ENCODE measurements around the gene PRM1.
A peak's percentile ranks its signal among the peaks of the same experiment; 100 is the strongest.

PRM1 gene

DNA sequence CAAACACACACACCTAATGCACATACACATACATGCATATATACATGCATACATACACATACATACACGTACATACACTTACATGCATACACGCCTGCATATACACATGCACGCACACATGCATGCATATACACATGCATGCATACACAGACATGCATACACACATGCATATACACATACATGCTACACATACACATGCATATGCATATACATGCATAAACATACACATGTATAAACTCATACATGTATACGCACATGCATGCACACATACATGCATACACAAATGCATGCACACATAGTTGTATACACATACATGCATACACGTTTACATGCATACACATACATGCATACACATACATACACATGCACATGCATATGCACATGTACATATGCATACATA, 40.5 kb upstream of the PRM1 start:
- TF ChIP-seq, protein P1, sequence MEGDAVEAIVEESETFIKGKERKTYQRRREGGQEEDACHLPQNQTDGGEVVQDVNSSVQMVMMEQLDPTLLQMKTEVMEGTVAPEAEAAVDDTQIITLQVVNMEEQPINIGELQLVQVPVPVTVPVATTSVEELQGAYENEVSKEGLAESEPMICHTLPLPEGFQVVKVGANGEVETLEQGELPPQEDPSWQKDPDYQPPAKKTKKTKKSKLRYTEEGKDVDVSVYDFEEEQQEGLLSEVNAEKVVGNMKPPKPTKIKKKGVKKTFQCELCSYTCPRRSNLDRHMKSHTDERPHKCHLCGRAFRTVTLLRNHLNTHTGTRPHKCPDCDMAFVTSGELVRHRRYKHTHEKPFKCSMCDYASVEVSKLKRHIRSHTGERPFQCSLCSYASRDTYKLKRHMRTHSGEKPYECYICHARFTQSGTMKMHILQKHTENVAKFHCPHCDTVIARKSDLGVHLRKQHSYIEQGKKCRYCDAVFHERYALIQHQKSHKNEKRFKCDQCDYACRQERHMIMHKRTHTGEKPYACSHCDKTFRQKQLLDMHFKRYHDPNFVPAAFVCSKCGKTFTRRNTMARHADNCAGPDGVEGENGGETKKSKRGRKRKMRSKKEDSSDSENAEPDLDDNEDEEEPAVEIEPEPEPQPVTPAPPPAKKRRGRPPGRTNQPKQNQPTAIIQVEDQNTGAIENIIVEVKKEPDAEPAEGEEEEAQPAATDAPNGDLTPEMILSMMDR (IDR thresholded peaks at IDR 0.05; ENCODE audit: insufficient read depth, low read depth, low read length, missing control alignments), result no peak
- DNase-seq (ENCODE audit: low read depth), result no peak
- H3K4me3 ChIP-seq (ENCODE audit: low read length), result no peak overlapping the region

DNA sequence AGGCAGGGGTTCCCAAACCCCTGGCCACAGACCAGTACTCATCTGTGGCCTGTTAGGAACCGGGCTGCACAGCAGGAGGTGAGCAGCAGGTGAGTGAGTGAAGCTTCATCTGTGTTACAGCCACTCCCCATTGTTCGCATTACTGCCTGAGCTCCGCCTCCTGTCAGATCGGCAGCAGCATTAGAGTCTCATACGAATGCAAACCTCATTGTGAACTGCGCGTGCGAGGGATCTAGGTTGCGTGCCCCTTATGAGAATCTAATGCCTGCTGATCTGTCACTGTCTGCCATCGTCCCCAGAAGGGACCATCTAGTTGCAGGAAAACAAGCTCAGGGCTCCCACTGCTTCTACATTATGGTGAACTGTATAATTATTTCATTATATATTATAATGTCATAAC, 39.0 kb upstream of the PRM1 start:
- TF ChIP-seq, protein P1 (IDR thresholded peaks at IDR 0.05; ENCODE audit: insufficient read depth, low read depth, low read length, missing control alignments), result no peak
- DNase-seq (ENCODE audit: low read depth), result no peak
- H3K4me3 ChIP-seq (ENCODE audit: low read length), result no peak overlapping the region

DNA sequence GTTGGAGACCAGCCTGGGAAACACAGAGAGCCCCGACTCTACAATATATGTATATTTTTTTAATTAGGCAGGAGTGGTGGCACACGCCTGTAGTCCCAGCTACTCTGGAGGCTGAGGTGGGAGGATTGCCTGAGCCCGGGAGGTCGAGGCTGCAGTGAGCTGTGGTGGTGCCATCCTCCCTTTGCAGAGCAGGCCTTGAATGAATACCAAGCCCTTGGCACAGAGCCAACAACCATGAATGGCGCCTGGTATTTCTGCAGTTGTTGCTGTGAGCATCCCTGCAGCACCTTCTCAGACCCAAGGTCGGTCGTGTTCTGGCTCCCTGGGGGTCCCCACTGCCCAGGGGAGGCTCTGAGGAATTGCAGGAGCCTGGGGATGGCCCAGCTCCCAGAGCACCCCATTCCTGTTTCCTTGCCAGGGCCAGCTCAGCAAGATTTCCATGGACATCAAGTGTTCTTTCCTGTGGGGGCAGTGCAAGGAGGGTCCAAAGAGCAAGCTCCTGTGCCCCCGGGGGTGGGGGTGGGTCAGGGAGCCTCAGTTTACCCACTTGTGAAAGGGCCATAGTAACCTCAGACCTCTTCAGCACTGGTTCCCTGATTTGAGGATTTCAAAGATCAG, 38.5 kb upstream of the PRM1 start:
- TF ChIP-seq, protein P1 (IDR thresholded peaks at IDR 0.05; ENCODE audit: insufficient read depth, low read depth, low read length, missing control alignments), result no peak
- no peak overlapping the region for H3K4me3 ChIP-seq (ENCODE audit: low read length)
- DNase-seq (ENCODE audit: low read depth), result peak; percentile 36

DNA sequence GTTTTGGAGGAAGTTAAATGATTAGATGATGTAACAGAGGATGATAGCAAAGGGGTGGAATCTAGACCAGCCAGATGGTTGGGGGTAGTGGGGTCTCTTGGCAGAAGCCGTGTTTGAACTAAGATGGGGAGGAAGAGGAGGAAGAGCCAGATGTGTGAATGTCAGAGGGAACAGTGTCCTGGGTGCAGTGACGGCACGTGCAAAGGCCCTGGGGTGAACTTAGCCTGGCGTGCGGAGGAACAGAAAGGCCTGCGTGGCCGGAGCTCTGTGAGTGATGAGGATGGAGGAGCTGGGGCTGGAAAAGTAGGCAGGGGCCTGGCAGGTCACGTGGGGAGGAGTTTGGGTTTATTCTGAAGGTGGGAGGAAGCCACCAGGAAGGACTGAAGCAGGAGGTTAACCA, 37.7 kb upstream of the PRM1 start:
- no peak for DNase-seq (ENCODE audit: low read depth)
- no peak overlapping the region for H3K4me3 ChIP-seq (ENCODE audit: low read length)
- TF ChIP-seq, protein P1 (IDR thresholded peaks at IDR 0.05; ENCODE audit: insufficient read depth, low read depth, low read length, missing control alignments), result no peak

DNA sequence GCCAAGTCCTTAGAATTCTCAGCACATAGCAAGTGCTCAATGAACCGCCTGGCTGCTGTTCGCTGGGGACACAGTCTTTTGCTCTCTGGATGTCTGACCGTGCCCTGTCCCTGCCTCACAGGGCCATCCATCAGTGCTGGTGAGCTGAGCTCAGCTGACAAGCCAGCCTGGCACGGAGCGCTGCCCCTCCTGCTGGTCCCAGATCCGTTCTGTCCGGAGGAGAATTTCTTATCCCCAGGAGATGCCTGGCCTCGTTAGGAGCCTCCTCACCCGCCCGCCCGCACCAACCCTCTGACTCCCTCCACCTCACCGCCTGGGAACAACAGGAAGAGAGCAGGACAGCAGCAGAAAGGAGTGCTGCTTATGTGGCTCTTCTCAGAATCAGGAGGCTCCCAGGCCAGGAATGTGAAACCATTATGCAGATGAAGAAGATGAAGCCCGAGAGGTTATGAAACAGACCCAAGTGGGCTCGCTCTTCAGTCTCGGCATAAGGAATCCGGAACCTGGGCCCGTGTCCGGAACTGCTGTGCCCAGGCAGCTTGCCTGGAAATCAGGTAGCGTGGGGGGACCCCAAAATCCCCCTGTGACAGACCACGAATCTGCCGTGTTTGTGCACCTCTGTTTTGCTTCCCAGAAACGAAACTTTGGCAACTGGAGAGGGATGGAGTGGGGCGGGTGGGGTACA, 35.3 kb upstream of the PRM1 start:
- DNase-seq (ENCODE audit: low read depth), result no peak
- no peak overlapping the region for H3K4me3 ChIP-seq (ENCODE audit: low read length)
- TF ChIP-seq, protein P1 (IDR thresholded peaks at IDR 0.05; ENCODE audit: insufficient read depth, low read depth, low read length, missing control alignments), result no peak

DNA sequence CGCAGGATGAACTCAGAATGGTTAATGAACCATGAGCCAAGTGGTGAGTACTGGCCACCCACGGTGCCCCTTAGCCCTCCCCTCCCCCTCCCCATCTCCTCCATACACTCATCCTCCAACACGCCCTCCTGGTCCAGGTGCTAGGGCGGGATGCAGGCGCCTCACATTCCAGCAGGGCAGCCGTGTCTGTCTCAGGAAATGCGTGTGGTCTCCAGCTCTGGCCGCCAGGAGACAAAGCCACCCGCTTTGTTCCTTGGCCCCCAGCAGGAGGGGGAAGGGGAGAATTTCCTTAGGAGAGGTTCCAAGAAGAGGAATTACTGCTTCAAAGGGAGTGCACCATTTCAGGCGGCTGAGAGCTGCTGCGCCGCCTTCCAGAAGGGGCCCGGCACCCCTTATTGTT, 34.4 kb upstream of the PRM1 start:
- TF ChIP-seq, protein P1 (IDR thresholded peaks at IDR 0.05; ENCODE audit: insufficient read depth, low read depth, low read length, missing control alignments), result peak; percentile 13
- DNase-seq (ENCODE audit: low read depth), result peak; percentile 45
- no peak overlapping the region for H3K4me3 ChIP-seq (ENCODE audit: low read length)

All from epithelial cell of esophagus (primary cell).